KMS-11 (cell line): Measurements from ENCODE around the gene MX1.

Source experiments
- H2AFZ ChIP-seq: fragments of 200-600 bp; sonication (generic); 2 replicates; pipeline ENCODE4 v1.6.1; 2016; ENCODE audit warnings: antibody characterized with exemption, mixed run types, low read depth
- H3K27ac ChIP-seq: fragments of 200-600 bp; sonication (generic); 2 replicates; pipeline ENCODE4 v1.6.1; 2016; ENCODE audit warnings: mild to moderate bottlenecking, mixed run types
- H3K27me3 ChIP-seq: fragments of 200-600 bp; sonication (generic); 2 replicates; pipeline ENCODE4 v1.6.1; 2017; ENCODE audit warnings: mild to moderate bottlenecking, low read depth, mixed run types, moderate library complexity; ENCODE audit not compliant: insufficient read depth
- H3K36me3 ChIP-seq: fragments of 200-600 bp; sonication (generic); 2 replicates; pipeline ENCODE4 v1.6.1; 2017; ENCODE audit warnings: mild to moderate bottlenecking, mixed run types; ENCODE audit not compliant: insufficient read depth
- H3K4me1 ChIP-seq: fragments of 200-600 bp; sonication (generic); 2 replicates; pipeline ENCODE4 v1.6.1; 2016; ENCODE audit warnings: mild to moderate bottlenecking, low read depth, mixed run types; ENCODE audit not compliant: poor library complexity, severe bottlenecking
- H3K4me2 ChIP-seq: fragments of 200-600 bp; sonication (generic); 2 replicates; pipeline ENCODE4 v1.7.0; 2016; ENCODE audit warnings: mild to moderate bottlenecking, mixed run types
- H3K4me3 ChIP-seq: fragments of 200-600 bp; sonication (generic); IDR thresholded peaks from 2 replicates; pipeline ENCODE4 v1.6.1; 2017; ENCODE audit warnings: low read depth, low read length, mixed read lengths; ENCODE audit not compliant: insufficient read depth
- H3K79me2 ChIP-seq: fragments of 200-600 bp; sonication (generic); 2 replicates; pipeline ENCODE4 v1.6.1; 2016; ENCODE audit warnings: low read depth, mixed run types; ENCODE audit not compliant: insufficient read depth
- H3K9ac ChIP-seq: fragments of 200-600 bp; sonication (generic); 2 replicates; pipeline ENCODE4 v1.6.1; 2016; ENCODE audit warnings: mild to moderate bottlenecking, mixed run types
- H4K20me1 ChIP-seq: fragments of 200-600 bp; sonication (generic); 2 replicates; pipeline ENCODE4 v1.6.1; 2016; ENCODE audit warnings: mild to moderate bottlenecking, mixed run types; ENCODE audit not compliant: insufficient read depth
- TF ChIP-seq, protein P1 (sequence below): fragments of 200-600 bp; sonication (generic); conservative IDR thresholded peaks from 2 replicates; pipeline ENCODE4 v1.6.1; 2017; ENCODE audit warnings: low read depth, mild to moderate bottlenecking, antibody characterized with exemption, low read length, moderate library complexity, mixed read lengths

The MX1 gene

DNA sequence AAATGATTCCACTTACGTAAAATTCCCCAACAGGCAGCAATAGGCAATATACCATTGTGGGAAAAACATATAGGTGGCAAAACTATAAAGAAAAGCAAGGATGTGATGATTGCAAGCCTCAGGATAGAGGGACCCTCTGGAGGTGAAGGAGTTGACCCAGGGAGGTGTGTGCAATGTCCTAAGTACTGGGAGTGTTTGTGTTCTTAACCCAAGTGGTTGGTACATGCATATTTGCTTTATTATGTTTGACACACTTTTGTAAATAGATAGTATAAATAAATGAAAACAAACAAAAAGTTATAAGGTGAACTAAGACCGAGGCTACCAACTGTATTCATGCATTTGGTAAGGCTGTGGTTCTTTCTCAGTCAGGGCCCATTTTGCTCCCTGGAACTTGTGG lies 7.5 kb downstream of the MX1 start:
- Histone ChIP-seq H3K79me2 (no peaks in the 10 kb centered on the region), H4K20me1 (no peaks in the 10 kb centered on the region), H3K27me3 (no peaks in the 10 kb centered on the region), H3K27ac (no peak overlapping the region), H3K4me2 (no peak overlapping the region), H3K36me3 (0 out of 2 replicates have a peak, but pooled peaks cover 4% of the 10 kb centered on the region), H3K4me3 (no peak overlapping the region), H2AFZ (no peak overlapping the region), H3K4me1 (no peaks in the 10 kb centered on the region), H3K9ac (no peak overlapping the region)
- TF ChIP-seq, protein P1, sequence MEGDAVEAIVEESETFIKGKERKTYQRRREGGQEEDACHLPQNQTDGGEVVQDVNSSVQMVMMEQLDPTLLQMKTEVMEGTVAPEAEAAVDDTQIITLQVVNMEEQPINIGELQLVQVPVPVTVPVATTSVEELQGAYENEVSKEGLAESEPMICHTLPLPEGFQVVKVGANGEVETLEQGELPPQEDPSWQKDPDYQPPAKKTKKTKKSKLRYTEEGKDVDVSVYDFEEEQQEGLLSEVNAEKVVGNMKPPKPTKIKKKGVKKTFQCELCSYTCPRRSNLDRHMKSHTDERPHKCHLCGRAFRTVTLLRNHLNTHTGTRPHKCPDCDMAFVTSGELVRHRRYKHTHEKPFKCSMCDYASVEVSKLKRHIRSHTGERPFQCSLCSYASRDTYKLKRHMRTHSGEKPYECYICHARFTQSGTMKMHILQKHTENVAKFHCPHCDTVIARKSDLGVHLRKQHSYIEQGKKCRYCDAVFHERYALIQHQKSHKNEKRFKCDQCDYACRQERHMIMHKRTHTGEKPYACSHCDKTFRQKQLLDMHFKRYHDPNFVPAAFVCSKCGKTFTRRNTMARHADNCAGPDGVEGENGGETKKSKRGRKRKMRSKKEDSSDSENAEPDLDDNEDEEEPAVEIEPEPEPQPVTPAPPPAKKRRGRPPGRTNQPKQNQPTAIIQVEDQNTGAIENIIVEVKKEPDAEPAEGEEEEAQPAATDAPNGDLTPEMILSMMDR: no peak

DNA sequence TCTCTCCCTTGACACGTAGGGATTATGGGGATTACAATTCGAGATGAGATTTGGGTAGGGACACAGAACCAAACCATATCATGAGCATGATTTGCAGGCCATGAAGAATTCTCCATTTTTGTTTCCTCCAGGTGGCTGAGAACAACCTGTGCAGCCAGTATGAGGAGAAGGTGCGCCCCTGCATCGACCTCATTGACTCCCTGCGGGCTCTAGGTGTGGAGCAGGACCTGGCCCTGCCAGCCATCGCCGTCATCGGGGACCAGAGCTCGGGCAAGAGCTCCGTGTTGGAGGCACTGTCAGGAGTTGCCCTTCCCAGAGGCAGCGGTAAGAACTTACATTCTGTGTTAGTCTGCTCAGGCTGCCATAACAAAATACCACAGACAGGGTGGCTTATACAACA lies 9.7 kb downstream of the MX1 start:
- Histone ChIP-seq H3K79me2 (no peaks in the 10 kb centered on the region), H3K36me3 (0 out of 2 replicates have a peak, but pooled peaks cover 4% of the 10 kb centered on the region), H2AFZ (no peak overlapping the region), H3K4me2 (no peak overlapping the region), H3K4me1 (no peaks in the 10 kb centered on the region), H3K4me3 (no peak overlapping the region), H3K27me3 (no peaks in the 10 kb centered on the region), H3K9ac (no peak overlapping the region), H4K20me1 (no peaks in the 10 kb centered on the region), H3K27ac (no peak overlapping the region)
- TF ChIP-seq, protein P1: no peak

DNA sequence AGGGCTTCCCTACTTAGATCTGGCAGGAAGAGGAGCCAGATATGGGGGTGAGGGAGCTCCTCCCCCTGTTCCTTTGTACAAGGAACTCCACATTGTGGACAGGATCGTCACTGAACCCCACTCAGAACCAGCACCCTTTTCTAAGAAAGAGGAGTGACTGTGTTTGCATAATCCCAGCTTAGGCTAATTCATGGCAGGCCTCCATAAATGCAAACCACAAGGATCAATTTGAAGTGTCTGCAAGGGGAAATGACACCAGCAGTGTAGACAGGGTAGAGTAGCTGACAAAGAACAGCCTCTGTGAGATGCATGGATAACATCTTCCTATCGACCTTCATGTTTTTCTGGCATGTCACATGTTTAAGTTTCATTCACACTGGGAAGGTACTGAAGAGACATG lies 11.7 kb downstream of the MX1 start:
- TF ChIP-seq, protein P1: no peak
- Histone ChIP-seq H3K36me3 (0 out of 2 replicates have a peak, but pooled peaks cover 4% of the 10 kb centered on the region), H3K4me1 (no peaks in the 10 kb centered on the region), H3K79me2 (no peaks in the 10 kb centered on the region), H3K4me2 (no peak overlapping the region), H3K27me3 (no peaks in the 10 kb centered on the region), H2AFZ (no peak overlapping the region), H3K9ac (no peak overlapping the region), H3K4me3 (no peak overlapping the region), H3K27ac (no peak overlapping the region), H4K20me1 (no peaks in the 10 kb centered on the region)

DNA sequence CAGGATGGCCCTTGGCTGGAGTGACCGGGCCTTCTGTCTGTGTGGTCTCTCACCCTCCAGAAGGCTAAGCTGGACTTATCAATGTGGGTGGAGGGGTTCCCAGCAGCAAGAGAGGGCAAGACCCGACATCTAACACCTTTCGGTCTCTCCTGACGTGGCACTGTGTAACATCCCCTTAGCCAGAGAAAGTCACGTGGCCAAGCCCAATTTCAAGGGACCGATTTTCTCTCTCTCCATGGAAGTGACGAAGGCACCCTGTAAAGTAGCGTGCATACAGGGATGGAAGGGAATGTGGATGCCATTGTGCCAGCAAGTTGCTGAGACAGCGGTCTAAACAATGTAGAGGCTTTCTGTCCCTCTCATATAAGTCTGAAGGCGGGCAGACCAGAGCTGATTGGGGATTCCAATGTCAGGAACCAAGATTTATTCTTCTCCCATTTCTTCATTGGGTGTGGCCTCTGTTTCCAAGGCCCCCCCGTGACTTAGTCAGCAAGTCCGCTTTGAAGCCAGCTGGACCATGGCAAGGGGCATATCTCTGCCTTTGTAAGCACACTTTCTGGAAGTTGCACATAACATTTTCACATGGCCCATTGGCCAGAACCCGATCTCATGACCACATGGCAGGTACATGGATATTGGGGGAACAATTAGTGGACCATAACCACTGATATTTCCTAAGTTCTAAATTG lies 12.5 kb downstream of the MX1 start:
- TF ChIP-seq, protein P1: no peak
- no peak overlapping the region for H3K9ac ChIP-seq
- no peak overlapping the region for H3K27ac ChIP-seq
- H3K4me2 ChIP-seq: no peak overlapping the region
- H3K4me3 ChIP-seq: no peak overlapping the region
- H2AFZ ChIP-seq: no peak overlapping the region
- no peaks in the 10 kb centered on the region for H3K79me2 ChIP-seq
- no peaks in the 10 kb centered on the region for H3K4me1 ChIP-seq
- 0 out of 2 replicates have a peak, but pooled peaks cover 4% of the 10 kb centered on the region for H3K36me3 ChIP-seq
- no peaks in the 10 kb centered on the region for H3K27me3 ChIP-seq
- no peaks in the 10 kb centered on the region for H4K20me1 ChIP-seq
